HTERT RPE-1 (cell line): Measurements from ENCODE around the gene TNFRSF4.

Experiments used
- in situ Hi-C: fragments of 300-500 bp; cut with MboI; formaldehyde crosslinking; loops from 4 replicates; pipeline ENCODE4 v1.14.3; 2020; ENCODE audit warnings: low sequenced_read_pairs

The TNFRSF4 gene

GRCh38 chr1:1245817-1246576, 32.0 kb upstream of the TNFRSF4 start:
- in situ Hi-C loops: no loop called here

GRCh38 chr1:1245178-1245816, 31.3 kb upstream of the TNFRSF4 start:
- in situ Hi-C loops: no loop called here

GRCh38 chr1:1244192-1244811, 30.3 kb upstream of the TNFRSF4 start:
- in situ Hi-C loops: no loop called here

- in situ Hi-C loops: no loop called here
Observed at GRCh38 chr1:1243807-1244191, 29.8 kb upstream of the TNFRSF4 start.

GRCh38 chr1:1243266-1243660, 29.3 kb upstream of the TNFRSF4 start:
- in situ Hi-C loops: no loop called here

GRCh38 chr1:1242461-1243265, 28.7 kb upstream of the TNFRSF4 start:
- in situ Hi-C loops: no loop called here

- in situ Hi-C loops: no loop called here
Observed at GRCh38 chr1:1241588-1242219, 27.8 kb upstream of the TNFRSF4 start.

GRCh38 chr1:1240822-1241587, 27.1 kb upstream of the TNFRSF4 start:
- in situ Hi-C loops: no loop called here

- in situ Hi-C loops: no loop called here
Observed at GRCh38 chr1:1240348-1240732, 26.4 kb upstream of the TNFRSF4 start.

GRCh38 chr1:1239614-1240347, 25.8 kb upstream of the TNFRSF4 start:
- in situ Hi-C loops: no loop called here

- in situ Hi-C loops: no loop called here
Observed at GRCh38 chr1:1239227-1239613, 25.3 kb upstream of the TNFRSF4 start.

- in situ Hi-C loops: no loop called here
Observed at GRCh38 chr1:1238702-1239178, 24.8 kb upstream of the TNFRSF4 start.

- in situ Hi-C loops: no loop called here
Observed at GRCh38 chr1:1237874-1238701, 24.1 kb upstream of the TNFRSF4 start.

- in situ Hi-C loops: no loop called here
Observed at GRCh38 chr1:1236945-1237873, 23.3 kb upstream of the TNFRSF4 start.

GRCh38 chr1:1236176-1236763, 22.3 kb upstream of the TNFRSF4 start:
- in situ Hi-C loops: no loop called here

GRCh38 chr1:1235016-1235744, 21.2 kb upstream of the TNFRSF4 start:
- in situ Hi-C loops: no loop called here
